MM.1S (cell line): ENCODE results near the gene TMCC1.
A peak's percentile ranks its signal among the peaks of the same experiment; 100 is the strongest.

Experiments
- DNase-seq: peaks from one replicate; pipeline ENCODE4 v3.0.0-alpha.2; 2015
- H2AFZ ChIP-seq: fragments of 300-600 bp; sonication (generic); 2 replicates; pipeline ENCODE4 v1.6.0; 2016; ENCODE audit warnings: antibody characterized with exemption, low read length
- H3F3A ChIP-seq: fragments of 300-600 bp; sonication (generic); 2 replicates; pipeline ENCODE4 v1.6.1; 2016; ENCODE audit warnings: mild to moderate bottlenecking, antibody characterized with exemption, low read length, moderate library complexity, mixed read lengths; ENCODE audit not compliant: insufficient read depth
- H3K27ac ChIP-seq: fragments of 300-600 bp; sonication (generic); 2 replicates; pipeline ENCODE4 v1.5.1; 2016; ENCODE audit warnings: mild to moderate bottlenecking, low read length
- H3K27me3 ChIP-seq: fragments of 300-600 bp; sonication (generic); replicated peaks from 2 replicates; pipeline ENCODE4 v1.6.0; 2016; ENCODE audit warnings: low read length; ENCODE audit not compliant: insufficient read depth
- H3K36me3 ChIP-seq: fragments of 300-600 bp; sonication (generic); replicated peaks from 2 replicates; pipeline ENCODE4 v1.6.1; 2016; ENCODE audit warnings: mild to moderate bottlenecking, low read length, mixed read lengths; ENCODE audit not compliant: insufficient read depth
- H3K4me1 ChIP-seq: fragments of 300-600 bp; sonication (generic); 2 replicates; pipeline ENCODE4 v1.6.1; 2016; ENCODE audit warnings: low read length, mixed read lengths
- H3K4me2 ChIP-seq: fragments of 300-600 bp; sonication (generic); 2 replicates; pipeline ENCODE4 v1.6.0; 2016; ENCODE audit warnings: low read depth, low read length
- H3K4me3 ChIP-seq: fragments of 300-600 bp; sonication (generic); 2 replicates; pipeline ENCODE4 v1.5.1; 2016; ENCODE audit warnings: low read length, mixed read lengths
- H3K79me2 ChIP-seq: fragments of 300-600 bp; sonication (generic); 2 replicates; pipeline ENCODE4 v1.6.1; 2016; ENCODE audit warnings: mixed run types, low read length, mixed read lengths
- H3K9ac ChIP-seq: fragments of 300-600 bp; sonication (generic); 2 replicates; pipeline ENCODE4 v1.6.1; 2016; ENCODE audit warnings: low read length, mixed read lengths
- H3K9me2 ChIP-seq: fragments of 300-600 bp; sonication (generic); replicated peaks from 2 replicates; pipeline ENCODE4 v1.6.1; 2016; ENCODE audit warnings: mild to moderate bottlenecking, low read length, mixed read lengths; ENCODE audit not compliant: insufficient read depth
- H3K9me3 ChIP-seq: fragments of 300-600 bp; sonication (generic); replicated peaks from 2 replicates; pipeline ENCODE4 v1.6.1; 2016; ENCODE audit warnings: mild to moderate bottlenecking, low read length, mixed read lengths; ENCODE audit not compliant: insufficient read depth
- H4K20me1 ChIP-seq: fragments of 300-600 bp; sonication (generic); 2 replicates; pipeline ENCODE4 v1.6.1; 2016; ENCODE audit warnings: mild to moderate bottlenecking, low read length, moderate library complexity, mixed read lengths; ENCODE audit not compliant: insufficient read depth
- CTCF ChIP-seq: fragments of 300-600 bp; sonication (generic); IDR thresholded peaks from 2 replicates; pipeline ENCODE4 v1.5.1; 2016; ENCODE audit warnings: antibody characterized with exemption, low read length, mixed read lengths
- EZH2 ChIP-seq: fragments of 300-600 bp; sonication (generic); optimal IDR thresholded peaks from 2 replicates; pipeline ENCODE3; 2017; ENCODE audit warnings: low read depth, mild to moderate bottlenecking, antibody characterized with exemption, low read length, mixed read lengths
- EZH2phosphoT487 ChIP-seq: fragments of 300-600 bp; sonication (generic); IDR thresholded peaks from 2 replicates; pipeline ENCODE4 v1.6.1; 2018; ENCODE audit warnings: antibody characterized with exemption, low read length

The TMCC1 gene

DNA sequence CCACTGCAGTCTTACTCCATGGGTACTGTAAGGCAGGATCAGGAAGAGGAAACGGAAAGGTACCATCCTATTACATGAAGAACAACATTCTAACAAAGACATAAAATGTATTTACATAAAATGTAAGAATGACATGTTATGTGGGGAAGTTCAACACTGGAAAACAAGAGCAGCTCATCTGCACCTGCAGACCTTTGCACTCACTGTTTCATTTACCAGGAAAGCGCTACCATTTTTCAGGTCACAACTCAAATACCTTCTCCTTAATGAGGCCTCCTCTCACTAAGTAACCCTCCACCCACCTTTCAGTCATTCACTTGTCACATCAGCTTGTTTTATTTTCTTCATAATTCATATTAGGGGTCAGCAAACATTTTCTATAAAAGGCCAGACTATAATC, 2.6 kb downstream of the TMCC1 start:
- TF ChIP-seq EZH2phosphoT487 (no peak), CTCF (no peak), EZH2 (no peak)
- Histone ChIP-seq H3K4me2 (peak overlapping the region; percentile 86), H3K27ac (peak overlapping the region; percentile 96), H3K4me3 (peak overlapping the region; percentile 97), H3K9me2 (no peaks in the 10 kb centered on the region), H3K4me1 (peaks cover 34% of the 10 kb centered on the region), H4K20me1 (no peaks in the 10 kb centered on the region), H3F3A (peaks cover 35% of the 10 kb centered on the region), H3K9ac (peak overlapping the region; percentile 99; the same call in 1 of the 2 replicates), H3K36me3 (no peaks in the 10 kb centered on the region), H2AFZ (no peak overlapping the region), H3K9me3 (no peaks in the 10 kb centered on the region), H3K79me2 (peaks cover 70% of the 10 kb centered on the region), H3K27me3 (no peaks in the 10 kb centered on the region)
- DNase-seq, result peak; percentile 30

GRCh38 chr3:129890125-129890524, 3.4 kb downstream of the TMCC1 start:
- Histone ChIP-seq H3K27me3 (no peaks in the 10 kb centered on the region), H3K9me2 (no peaks in the 10 kb centered on the region), H3K36me3 (no peaks in the 10 kb centered on the region), H3K4me3 (peak overlapping the region; percentile 97; the same call in 1 of the 2 replicates), H3F3A (peaks cover 35% of the 10 kb centered on the region), H3K27ac (peak overlapping the region; percentile 96), H3K79me2 (peaks cover 76% of the 10 kb centered on the region), H3K4me1 (peaks cover 34% of the 10 kb centered on the region), H3K4me2 (peak overlapping the region; percentile 86), H3K9me3 (no peaks in the 10 kb centered on the region), H3K9ac (peak overlapping the region; percentile 99; the same call in 1 of the 2 replicates), H4K20me1 (no peaks in the 10 kb centered on the region), H2AFZ (no peak overlapping the region)
- no peak for TF ChIP-seq CTCF
- no peak for TF ChIP-seq EZH2
- TF ChIP-seq EZH2phosphoT487, result no peak
- DNase-seq, result peak; percentile 89

GRCh38 chr3:129888771-129889170, 4.7 kb downstream of the TMCC1 start:
- Histone ChIP-seq H3K4me2 (no peak overlapping the region), H2AFZ (no peak overlapping the region), H3K4me3 (no peak overlapping the region), H3K9me2 (no peaks in the 10 kb centered on the region), H3K4me1 (peaks cover 31% of the 10 kb centered on the region), H3K27me3 (no peaks in the 10 kb centered on the region), H3K79me2 (peaks cover 84% of the 10 kb centered on the region), H3K36me3 (no peaks in the 10 kb centered on the region), H3K9me3 (no peaks in the 10 kb centered on the region), H4K20me1 (no peaks in the 10 kb centered on the region), H3F3A (peaks cover 35% of the 10 kb centered on the region), H3K27ac (no peak overlapping the region), H3K9ac (no peak overlapping the region)
- TF ChIP-seq EZH2, result no peak
- TF ChIP-seq EZH2phosphoT487, result no peak
- TF ChIP-seq CTCF, result no peak
- DNase-seq, result no peak
